HUDEP-2 (cell line): Measurements from ENCODE around the gene FAM219A.

Experiments
- DNase-seq, 76 experiments: peaks; one replicate each; lab custom pipeline; 2025; ENCODE audit not compliant: unreplicated experiment in 76 of 76; lab: John Stamatoyannopoulos, UW

The FAM219A gene

GRCh38 chr9:34405719-34406118 lies 52.7 kb downstream of the FAM219A start:
- no peak for DNase-seq

- DNase-seq, result peak in 46 of 76 experiments; percentile 2 to 52 (median 23)
Measured at GRCh38 chr9:34403554-34404380, 54.6 kb downstream of the FAM219A start.

- no peak for DNase-seq
Measured at GRCh38 chr9:34400686-34401602, 57.4 kb downstream of the FAM219A start.

- DNase-seq, result no peak
Measured at GRCh38 chr9:34400275-34400674, 58.1 kb downstream of the FAM219A start.

GRCh38 chr9:34399729-34400128 lies 58.6 kb downstream of the FAM219A start:
- no peak for DNase-seq

- no peak for DNase-seq
Measured at GRCh38 chr9:34398875-34399274, 59.5 kb downstream of the FAM219A start.

GRCh38 chr9:34396276-34397214 lies 61.8 kb downstream of the FAM219A start:
- DNase-seq, result peak in 1 of 76 experiments; percentile 3

GRCh38 chr9:34392511-34392910 lies 65.9 kb downstream of the FAM219A start:
- DNase-seq, result no peak

- DNase-seq, result no peak
Measured at GRCh38 chr9:34387239-34387638, 71.1 kb downstream of the FAM219A start.

- no peak for DNase-seq
Measured at GRCh38 chr9:34386656-34387055, 71.7 kb downstream of the FAM219A start.

- no peak for DNase-seq
Measured at GRCh38 chr9:34385561-34386230, 72.7 kb downstream of the FAM219A start.

GRCh38 chr9:34384368-34385165 lies 73.8 kb downstream of the FAM219A start:
- no peak for DNase-seq

GRCh38 chr9:34383904-34384303 lies 74.5 kb downstream of the FAM219A start:
- no peak for DNase-seq

- no peak for DNase-seq
Measured at GRCh38 chr9:34382879-34383278, 75.5 kb downstream of the FAM219A start.

GRCh38 chr9:34382054-34382453 lies 76.3 kb downstream of the FAM219A start:
- no peak for DNase-seq

GRCh38 chr9:34381323-34381722 lies 77.0 kb downstream of the FAM219A start:
- DNase-seq, result peak in 4 of 76 experiments; percentile 6 to 16 (median 8)

- DNase-seq, result peak in 65 of 76 experiments; percentile 11 to 78 (median 53)
Measured at GRCh38 chr9:34380511-34381315, 77.7 kb downstream of the FAM219A start.

- DNase-seq, result no peak
Measured at GRCh38 chr9:34380034-34380510, 78.3 kb downstream of the FAM219A start.
